Suprapubic skin (tissue), 4 donors: Measurements from ENCODE around the gene PFKP.

Experiments
- EP300 ChIP-seq: sonication (generic); formaldehyde crosslinking; IDR thresholded peaks from one replicate; pipeline ENCODE4 v1.6.1; 2017; ENCODE audit warnings: antibody characterized with exemption
- POLR2A ChIP-seq, 2 donors: fragments of 450-650 bp; IDR thresholded peaks; one replicate each; pipeline ENCODE4 v1.6.1; 2017; ENCODE audit warnings: antibody characterized with exemption in 2 of 2, mild to moderate bottlenecking in 2 of 2, moderate library complexity in 2 of 2
- POLR2AphosphoS5 ChIP-seq, 3 donors: sonication (generic); formaldehyde crosslinking; IDR thresholded peaks; one replicate each; pipeline ENCODE4 v1.6.1; 2017; ENCODE audit warnings: antibody characterized with exemption in 3 of 3
- TF ChIP-seq, protein P1 (sequence below), 2 donors: fragments of 200-600 bp in 1 of 2; fragments of 450-650 bp in 1 of 2; sonication (generic) in 1 of 2; IDR thresholded peaks; one replicate each; pipeline ENCODE4 v1.5.1; 2016 to 2019; ENCODE audit warnings: antibody characterized with exemption in 2 of 2, mild to moderate bottlenecking in 1 of 2, moderate library complexity in 1 of 2

DNA sequence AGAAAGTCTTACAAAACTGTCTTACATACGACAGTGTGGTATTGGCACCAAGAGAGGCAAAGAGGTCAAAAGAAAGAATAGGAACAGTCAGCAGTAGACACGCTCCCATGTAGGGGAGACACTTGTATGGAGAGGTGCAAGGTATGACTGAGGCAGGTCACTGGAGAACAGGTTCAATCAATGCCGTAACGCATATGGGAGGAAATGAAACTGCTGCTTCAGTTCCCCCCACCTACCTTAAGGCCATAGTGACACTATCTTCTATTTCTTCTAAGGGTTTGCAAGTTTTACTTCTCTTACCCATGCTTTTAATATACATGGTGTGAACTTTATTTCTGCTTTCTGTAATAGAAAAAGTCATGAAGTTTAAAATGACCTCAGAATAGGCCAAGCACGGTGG is 110.7 kb downstream of the PFKP start:
- TF ChIP-seq, protein P1, sequence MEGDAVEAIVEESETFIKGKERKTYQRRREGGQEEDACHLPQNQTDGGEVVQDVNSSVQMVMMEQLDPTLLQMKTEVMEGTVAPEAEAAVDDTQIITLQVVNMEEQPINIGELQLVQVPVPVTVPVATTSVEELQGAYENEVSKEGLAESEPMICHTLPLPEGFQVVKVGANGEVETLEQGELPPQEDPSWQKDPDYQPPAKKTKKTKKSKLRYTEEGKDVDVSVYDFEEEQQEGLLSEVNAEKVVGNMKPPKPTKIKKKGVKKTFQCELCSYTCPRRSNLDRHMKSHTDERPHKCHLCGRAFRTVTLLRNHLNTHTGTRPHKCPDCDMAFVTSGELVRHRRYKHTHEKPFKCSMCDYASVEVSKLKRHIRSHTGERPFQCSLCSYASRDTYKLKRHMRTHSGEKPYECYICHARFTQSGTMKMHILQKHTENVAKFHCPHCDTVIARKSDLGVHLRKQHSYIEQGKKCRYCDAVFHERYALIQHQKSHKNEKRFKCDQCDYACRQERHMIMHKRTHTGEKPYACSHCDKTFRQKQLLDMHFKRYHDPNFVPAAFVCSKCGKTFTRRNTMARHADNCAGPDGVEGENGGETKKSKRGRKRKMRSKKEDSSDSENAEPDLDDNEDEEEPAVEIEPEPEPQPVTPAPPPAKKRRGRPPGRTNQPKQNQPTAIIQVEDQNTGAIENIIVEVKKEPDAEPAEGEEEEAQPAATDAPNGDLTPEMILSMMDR (IDR thresholded peaks at IDR 0.05) = no peak
- TF ChIP-seq POLR2A (IDR thresholded peaks at IDR 0.05) = no peak
- no peak for TF ChIP-seq POLR2AphosphoS5 (IDR thresholded peaks at IDR 0.05)
- no peak for TF ChIP-seq EP300
